Transverse colon (tissue), 4 donors: ENCODE results near the gene ZNF343. TPM values are rescaled to one million over a fixed set of nuclear protein-coding genes. Genes with fewer than 3 reads are reported as not detected.
"Not testable (repeated sequence)": the region's sequence is repeated elsewhere in the genome, so short reads cannot be mapped to it uniquely, and the experiment has no call there.

Experiments
- DNase-seq: peaks from one replicate; pipeline ENCODE4 v3.0.0-alpha.2; 2019
- H3K27ac ChIP-seq, 4 donors: fragments of 200-600 bp; sonication (generic); 2 replicates each; pipeline ENCODE4 v1.5.1; 2016 to 2018; ENCODE audit warnings: inconsistent platforms in 4 of 4
- H3K27me3 ChIP-seq: fragments of 200-600 bp; sonication (generic); 2 replicates; pipeline ENCODE4 v1.5.1; 2017; ENCODE audit warnings: inconsistent platforms
- H3K36me3 ChIP-seq, 4 donors: fragments of 200-600 bp; sonication (generic); 2 replicates each; pipeline ENCODE4 v1.5.1; 2017 to 2019; ENCODE audit warnings: inconsistent platforms in 4 of 4
- H3K4me1 ChIP-seq, 4 donors: fragments of 200-600 bp; sonication (generic); 2 replicates each; pipeline ENCODE4 v1.5.1; 2017 to 2020; ENCODE audit warnings: inconsistent platforms in 4 of 4
- H3K4me3 ChIP-seq, 4 donors: fragments of 200-600 bp; sonication (generic); 1 replicate in 1 of 4; 2 replicates in 3 of 4; pipeline versions ENCODE4 v1.5.1 to v1.6.1; 2017 to 2019; ENCODE audit warnings: inconsistent platforms in 4 of 4
- H3K9me3 ChIP-seq, 2 donors: fragments of 200-600 bp; sonication (generic); 2 replicates each; pipeline ENCODE4 v1.5.1; 2017 to 2019; ENCODE audit warnings: inconsistent platforms in 2 of 2
- CTCF ChIP-seq, 5 experiments: fragments of 200-600 bp in 3 of 5; fragments of 450-650 bp in 2 of 5; sonication (generic) in 3 of 5; IDR thresholded peaks; 1 replicate in 2 of 5; 2 replicates in 3 of 5; pipeline ENCODE4 v1.5.1; 2016 to 2017; ENCODE audit warnings: antibody characterized with exemption in 5 of 5, inconsistent platforms in 3 of 5, mild to moderate bottlenecking in 2 of 5, moderate library complexity in 1 of 5
- EP300 ChIP-seq: sonication (generic); formaldehyde crosslinking; IDR thresholded peaks from one replicate; pipeline ENCODE4 v1.6.1; 2017; ENCODE audit warnings: antibody characterized with exemption, low read depth
- POLR2A ChIP-seq: fragments of 450-650 bp; IDR thresholded peaks from one replicate; pipeline ENCODE4 v1.6.1; 2016; ENCODE audit warnings: antibody characterized with exemption, mild to moderate bottlenecking, moderate library complexity
- POLR2AphosphoS5 ChIP-seq, 3 donors: sonication (generic); formaldehyde crosslinking; IDR thresholded peaks; one replicate each; pipeline ENCODE4 v1.6.1; 2016; ENCODE audit warnings: antibody characterized with exemption in 3 of 3
- WGBS, 2 donors: methylation state at CpG; one replicate each; pipeline ENCODE4 v1.1.5; 2018; ENCODE audit warnings: low coverage in 1 of 2; 5-methylcytosine and 5-hydroxymethylcytosine counted together
- in situ Hi-C, 4 donors: fragments of 200-750 bp; cut with MboI; loops; one replicate each; pipeline versions ENCODE4 v1.15.0 to v1.15.1; 2017; ENCODE audit warnings: low sequenced_read_pairs in 3 of 4, low pct_ligation_motif_present in 1 of 4, low pct_unique_long_range_greater_than_20kb in 1 of 4
- intact Hi-C: fragments of 100-400 bp; cut with DNase I; formaldehyde crosslinking; loops from one replicate; pipeline ENCODE4 v1.15.1; 2023; ENCODE audit warnings: low total_unique reads
- total RNA-seq, 4 donors: library from RNA; depleted of rRNA; stranded (reverse); fragments of >200 nt; gene quantifications; one replicate each; pipeline ENCODE4 v1.1.0, GENCODE V29; 2016

The ZNF343 gene
- total RNA-seq, 4 donors from 2014 or later = 2.4 to 9.8 (median 6.1) TPM

GRCh38 chr20:2507464-2507863, 1.3 kb downstream of the ZNF343 start:
- no peak for DNase-seq
- H3K27ac ChIP-seq = peak overlapping the region in 1 of 4 donors; percentile 80
- H3K27me3 ChIP-seq = no peaks in the 10 kb centered on the region
- no peaks in the 10 kb centered on the region for H3K36me3 ChIP-seq
- intact Hi-C loops = no loop called here
- peak overlapping the region in 1 of 4 donors; percentile 64 for H3K4me3 ChIP-seq
- peaks cover 0 to 15% (median 11%) of the 10 kb centered on the region in 4 donors for H3K4me1 ChIP-seq
- TF ChIP-seq POLR2AphosphoS5 (IDR thresholded peaks at IDR 0.05) = no peak
- TF ChIP-seq CTCF (IDR thresholded peaks at IDR 0.05) = no peak
- TF ChIP-seq EP300 = no peak
- no peak for TF ChIP-seq POLR2A
- H3K9me3 ChIP-seq = no peaks in the 10 kb centered on the region
- in situ Hi-C loops = no loop called here
- 68 to 85% methylated on average over 3 to 5 of the region's 5 CpGs for WGBS, 2 donors

GRCh38 chr20:2506426-2506825, 2.3 kb downstream of the ZNF343 start:
- H3K9me3 ChIP-seq, in situ Hi-C loops, intact Hi-C loops, H3K27me3 ChIP-seq, H3K36me3 ChIP-seq, H3K27ac ChIP-seq, DNase-seq, H3K4me3 ChIP-seq: not testable (repeated sequence)
- whole genome bisulfite sequencing, 2 donors = 88% methylated on average over 3 of the region's 5 CpGs; no CpG with 5 or more reads in 1 of the 2 donors
- peaks cover 0 to 15% (median 11%) of the 10 kb centered on the region in 4 donors for H3K4me1 ChIP-seq

- H3K4me3 ChIP-seq, H3K36me3 ChIP-seq, H3K27ac ChIP-seq, DNase-seq, intact Hi-C loops, H3K9me3 ChIP-seq, H3K27me3 ChIP-seq, in situ Hi-C loops: not testable (repeated sequence)
- 92 to 100% methylated on average over 1 to 2 of the region's 2 CpGs for WGBS, 2 donors
- peaks cover 0 to 15% (median 11%) of the 10 kb centered on the region in 4 donors for H3K4me1 ChIP-seq
These were observed 3.9 kb downstream of the ZNF343 start for GRCh38 chr20:2504803-2505202.

GRCh38 chr20:2502808-2503384, 5.8 kb downstream of the ZNF343 start:
- H3K4me3 ChIP-seq, H3K9me3 ChIP-seq, DNase-seq, H3K27me3 ChIP-seq, H3K27ac ChIP-seq, intact Hi-C loops, H3K4me1 ChIP-seq, in situ Hi-C loops: not testable (repeated sequence)
- WGBS, 2 donors = 94 to 98% methylated on average over 2 of the region's 2 CpGs
- H3K36me3 ChIP-seq = peaks cover 0 to 14% (median 5%) of the 10 kb centered on the region in 4 donors

- Histone ChIP-seq H3K27me3 (no peaks in the 10 kb centered on the region), H3K27ac (no peak overlapping the region), H3K36me3 (peaks cover 0 to 34% (median 14%) of the 10 kb centered on the region in 4 donors), H3K9me3 (no peaks in the 10 kb centered on the region), H3K4me1 (no peaks in the 10 kb centered on the region), H3K4me3 (no peak overlapping the region)
- WGBS, 2 donors = 61 to 71% methylated on average over 3 to 4 of the region's 4 CpGs
- in situ Hi-C loops (no loop called here), intact Hi-C loops (no loop called here)
- no peak for TF ChIP-seq EP300
- DNase-seq = no peak
These were observed 23.1 kb downstream of the ZNF343 start for GRCh38 chr20:2485661-2486060.

- no peak for DNase-seq
- TF ChIP-seq CTCF (IDR thresholded peaks at IDR 0.05) (no peak), EP300 (no peak)
- Histone ChIP-seq H3K9me3 (no peaks in the 10 kb centered on the region), H3K27me3 (no peaks in the 10 kb centered on the region), H3K4me3 (no peak overlapping the region), H3K36me3 (peaks cover 0 to 28% (median 14%) of the 10 kb centered on the region in 4 donors), H3K27ac (no peak overlapping the region), H3K4me1 (no peaks in the 10 kb centered on the region)
- 94 to 100% methylated on average over 2 of the region's 2 CpGs for WGBS, 2 donors
- in situ Hi-C loops = no loop called here
- intact Hi-C loops = no loop called here
These were observed 23.6 kb downstream of the ZNF343 start for GRCh38 chr20:2485080-2485479.
